GM12891 (cell line): Measurements from ENCODE around the gene SNCA.

Source experiments
- DNase-seq: peaks from one replicate; pipeline ENCODE4 v3.0.0; 2011; ENCODE audit warnings: low spot score; ENCODE audit not compliant: insufficient read length
- FAIRE-seq: peaks from 2 replicates; lab custom pipeline; 2011; peaks lifted over from hg19 to GRCh38; lab: Jason Lieb, UNC
- PAX5 ChIP-seq: IDR thresholded peaks from 2 replicates; pipeline ENCODE4 v1.6.1; 2011; ENCODE audit warnings: low read length, moderate library complexity, mild to moderate bottlenecking; ENCODE audit not compliant: insufficient read depth, severe bottlenecking
- POLR2A ChIP-seq: IDR thresholded peaks from 2 replicates; pipeline ENCODE4 v1.6.1; 2011; ENCODE audit warnings: low read depth, low read length, control low read depth
- POLR2AphosphoS5 ChIP-seq: IDR thresholded peaks from 2 replicates; pipeline ENCODE4 v1.6.1; 2011; ENCODE audit warnings: low read depth, low read length, control low read depth
- POU2F2 ChIP-seq: IDR thresholded peaks from 2 replicates; pipeline ENCODE4 v1.6.1; 2011; ENCODE audit warnings: low read depth, mild to moderate bottlenecking, control low read depth, low read length, moderate library complexity
- SPI1 ChIP-seq: IDR thresholded peaks from 2 replicates; pipeline ENCODE4 v1.6.1; 2011; ENCODE audit warnings: low read depth, low read length, control low read depth
- TAF1 ChIP-seq: IDR thresholded peaks from 2 replicates; pipeline ENCODE4 v1.6.1; 2011; ENCODE audit warnings: low read depth, low read length, control low read depth

Gene SNCA

DNA sequence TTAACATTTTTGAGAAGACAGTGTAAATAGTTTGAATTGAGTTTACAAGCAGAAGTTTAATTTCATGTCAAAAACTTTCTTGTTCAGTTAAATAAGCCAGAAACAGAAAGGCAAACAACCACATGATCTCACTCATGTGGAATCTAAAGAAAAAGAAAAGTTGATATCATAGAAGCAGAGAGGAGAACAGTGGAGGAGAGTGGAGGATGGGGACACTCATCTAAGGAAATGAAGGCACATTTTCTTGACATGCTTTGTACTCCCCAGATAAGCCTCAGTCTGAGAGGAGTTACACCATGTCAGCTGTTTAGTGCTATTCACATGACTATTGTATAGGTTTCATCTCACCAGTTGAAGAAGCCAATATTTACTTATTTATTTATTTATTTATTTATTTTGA is 13.5 kb downstream of the SNCA start:
- FAIRE-seq (no peak), DNase-seq (no peak)
- no peak for TF ChIP-seq TAF1
- no peak for TF ChIP-seq PAX5

DNA sequence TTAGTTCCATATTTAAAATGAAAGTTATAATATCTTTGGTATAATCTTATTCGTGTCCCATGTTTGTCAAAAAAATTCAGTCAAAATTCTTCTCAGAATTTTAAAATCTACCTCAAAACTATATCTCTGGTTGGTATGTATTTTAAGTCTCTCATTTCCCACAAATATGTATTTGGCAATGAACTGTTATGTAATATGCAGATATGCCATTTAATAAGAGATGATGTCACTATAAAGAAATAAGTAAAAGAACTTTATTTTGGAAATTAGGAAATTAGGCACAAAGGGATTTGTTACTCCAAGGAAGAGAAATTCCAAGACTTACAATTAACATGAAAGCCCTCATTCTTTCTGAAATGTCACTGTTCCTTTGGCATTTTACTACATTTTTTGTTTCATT is 15.3 kb downstream of the SNCA start:
- TF ChIP-seq SPI1 = no peak
- TF ChIP-seq POU2F2 = no peak
- TF ChIP-seq POLR2A = no peak
- TF ChIP-seq POLR2AphosphoS5 = no peak
- DNase-seq (no peak), FAIRE-seq (no peak)

DNA sequence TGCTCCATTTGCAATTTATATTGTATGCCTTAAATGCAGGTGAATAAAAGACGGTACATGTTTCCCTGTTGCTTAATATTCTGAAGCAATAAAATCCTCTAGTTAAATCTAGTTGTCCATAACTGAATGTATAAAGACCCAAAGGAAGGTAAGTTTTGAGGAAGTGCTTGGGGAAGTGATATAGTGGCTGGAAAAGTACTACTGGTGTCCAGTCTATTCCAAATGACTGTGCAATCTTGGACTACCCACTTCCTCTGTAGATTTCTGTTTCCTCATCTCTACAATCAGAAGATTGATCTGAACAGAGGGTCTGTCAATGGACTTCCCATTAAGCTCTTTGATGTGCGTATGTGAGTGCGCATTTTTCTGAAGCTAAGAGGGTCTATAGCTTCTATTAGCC is 17.0 kb downstream of the SNCA start:
- no peak for DNase-seq
- no peak for FAIRE-seq
- TF ChIP-seq SPI1 = 0 out of 2 replicates have a peak, but pooled peaks have one; percentile 4
- TF ChIP-seq POLR2AphosphoS5 = no peak

DNA sequence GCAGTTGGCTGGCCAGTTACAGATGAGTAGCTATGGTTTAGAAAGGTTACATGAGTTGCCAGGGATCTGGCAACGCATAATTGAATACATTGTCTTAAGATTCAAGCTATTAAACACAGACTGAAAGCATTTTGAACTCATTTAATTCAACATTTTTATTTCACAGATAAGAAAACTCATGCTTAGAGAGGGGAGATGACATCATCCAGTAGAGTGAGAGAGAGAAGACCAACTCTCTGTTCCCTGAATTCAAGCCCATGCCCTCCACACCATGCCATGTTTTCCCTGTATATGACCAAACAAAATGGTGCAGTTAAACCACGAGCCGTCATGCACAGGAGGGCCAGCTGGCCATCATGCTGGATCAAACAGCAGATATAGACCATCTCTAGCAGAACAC is 22.6 kb downstream of the SNCA start:
- FAIRE-seq (no peak), DNase-seq (no peak)
- no peak for TF ChIP-seq POLR2AphosphoS5
- TF ChIP-seq POU2F2 = no peak
- no peak for TF ChIP-seq PAX5
- TF ChIP-seq TAF1 = no peak
- no peak for TF ChIP-seq POLR2A
- no peak for TF ChIP-seq SPI1

DNA sequence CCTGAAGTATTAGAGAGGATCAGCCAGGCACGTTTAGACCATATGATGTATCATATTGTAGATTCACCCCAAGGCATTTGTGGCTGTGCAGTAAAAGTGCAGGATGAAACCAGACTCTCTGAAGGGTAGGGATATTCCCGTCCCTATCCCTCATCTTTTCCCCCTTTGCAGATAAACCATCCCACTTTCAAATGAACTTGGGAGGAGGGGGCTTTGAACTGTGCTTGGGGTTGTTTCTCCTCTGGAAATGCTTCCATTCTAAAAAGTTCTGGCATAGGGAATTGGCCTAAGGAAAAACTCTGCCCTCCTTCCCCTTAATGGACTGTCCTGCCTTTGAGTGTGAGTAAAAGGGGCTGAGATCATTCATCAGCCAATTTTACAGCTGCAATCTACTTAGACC is 23.8 kb downstream of the SNCA start:
- no peak for FAIRE-seq
- DNase-seq = no peak
- no peak for TF ChIP-seq SPI1
- TF ChIP-seq PAX5 = no peak
- no peak for TF ChIP-seq POLR2AphosphoS5
- TF ChIP-seq POLR2A = no peak

DNA sequence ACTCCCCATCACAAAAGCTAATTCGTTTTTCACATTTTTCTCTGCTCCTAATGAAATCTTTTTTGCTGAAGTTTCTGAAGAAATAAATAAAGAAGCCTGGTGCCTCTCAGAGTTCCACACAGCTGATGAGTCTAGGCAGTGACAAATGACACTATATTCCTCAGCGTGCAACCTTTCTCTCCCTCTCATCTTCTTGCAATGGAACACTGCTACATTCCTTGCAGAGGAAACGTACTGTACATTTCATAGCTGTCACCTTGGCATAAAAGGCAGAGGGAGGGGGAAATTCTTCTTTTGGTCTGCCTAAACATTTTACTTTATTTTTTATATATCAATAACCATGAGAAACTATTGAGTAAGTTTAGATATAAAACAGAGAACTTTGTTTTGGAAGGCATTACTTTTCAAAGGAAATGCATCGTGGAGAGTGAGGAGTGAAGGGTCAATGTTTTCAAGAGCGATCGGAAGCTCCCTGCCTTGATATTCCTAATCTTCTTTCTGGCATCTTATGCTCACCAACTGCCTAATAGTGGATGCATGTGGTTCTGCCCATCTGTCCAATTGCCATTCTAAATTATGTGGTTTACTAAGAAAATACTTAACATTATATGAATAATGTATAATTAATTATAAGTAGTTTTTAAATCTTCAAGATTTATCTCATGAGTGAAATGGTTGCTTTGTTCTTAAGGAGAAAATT is 29.4 kb downstream of the SNCA start:
- TF ChIP-seq SPI1 (no peak), PAX5 (no peak), TAF1 (no peak), POU2F2 (no peak), POLR2A (no peak), POLR2AphosphoS5 (no peak)
- DNase-seq (no peak), FAIRE-seq (no peak)

DNA sequence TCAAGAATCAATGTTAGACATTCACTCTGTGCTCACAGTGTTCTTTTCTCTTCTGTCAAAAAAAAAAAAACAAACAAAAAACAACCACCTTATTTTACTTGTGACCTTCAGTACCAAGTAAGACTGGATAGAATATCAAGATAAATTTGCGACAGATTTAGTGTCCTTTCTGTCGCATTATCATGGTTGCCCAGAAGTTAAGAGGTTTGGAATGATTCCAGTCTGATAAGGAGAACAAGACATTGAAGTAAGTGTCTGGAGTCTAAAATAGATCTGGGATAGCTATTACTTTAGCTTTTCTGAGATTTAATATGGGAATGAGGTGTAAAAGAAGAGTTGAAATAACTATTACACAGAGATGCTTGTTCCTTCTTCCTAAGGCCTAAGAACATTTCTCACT is 31.7 kb downstream of the SNCA start:
- no peak for FAIRE-seq
- DNase-seq = no peak
- TF ChIP-seq TAF1 = no peak
- TF ChIP-seq POLR2A = no peak
- no peak for TF ChIP-seq POU2F2

DNA sequence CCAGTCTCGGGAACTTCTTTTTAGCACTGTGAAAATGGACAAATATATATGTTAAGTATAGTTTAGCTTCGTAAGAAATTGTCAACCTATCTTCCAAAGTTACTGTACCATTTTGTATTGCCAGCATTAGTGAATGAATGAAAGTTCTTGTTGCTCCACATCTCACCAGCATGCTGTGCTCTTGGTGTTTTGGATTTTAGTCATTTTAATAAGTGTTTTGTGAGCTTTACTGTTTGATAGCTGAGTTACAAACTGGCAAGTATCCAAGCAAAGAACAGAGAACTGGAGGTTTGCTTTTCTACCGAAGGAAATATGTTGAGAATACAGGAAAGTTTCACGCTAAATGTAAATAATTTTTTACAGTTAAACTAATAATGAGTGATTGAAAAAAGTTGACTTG is 33.0 kb downstream of the SNCA start:
- no peak for TF ChIP-seq POLR2A
- no peak for TF ChIP-seq TAF1
- no peak for TF ChIP-seq SPI1
- no peak for TF ChIP-seq POLR2AphosphoS5
- TF ChIP-seq POU2F2 = no peak
- TF ChIP-seq PAX5 = no peak
- FAIRE-seq (no peak), DNase-seq (no peak)

DNA sequence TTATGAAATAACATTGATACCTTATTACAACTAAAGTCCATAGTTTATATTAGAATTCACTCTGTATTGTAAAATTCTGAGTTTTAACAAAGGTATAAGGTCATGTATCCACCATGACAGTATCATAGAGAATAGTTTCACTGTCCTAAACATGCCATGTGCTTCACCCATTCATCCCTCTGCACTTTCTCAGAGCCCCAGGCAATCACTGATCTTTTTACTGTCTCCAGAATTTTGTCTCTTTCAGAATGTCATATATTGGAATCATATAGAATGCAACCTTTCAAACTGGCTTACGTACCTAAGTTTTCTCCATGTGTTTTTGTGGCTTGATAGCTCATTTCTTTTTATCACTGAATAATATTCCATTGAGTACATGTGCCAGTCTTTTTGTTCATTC is 33.9 kb downstream of the SNCA start:
- no peak for DNase-seq
- FAIRE-seq = no peak
- TF ChIP-seq POLR2A (no peak), POU2F2 (no peak), PAX5 (no peak), TAF1 (no peak), SPI1 (no peak), POLR2AphosphoS5 (no peak)

DNA sequence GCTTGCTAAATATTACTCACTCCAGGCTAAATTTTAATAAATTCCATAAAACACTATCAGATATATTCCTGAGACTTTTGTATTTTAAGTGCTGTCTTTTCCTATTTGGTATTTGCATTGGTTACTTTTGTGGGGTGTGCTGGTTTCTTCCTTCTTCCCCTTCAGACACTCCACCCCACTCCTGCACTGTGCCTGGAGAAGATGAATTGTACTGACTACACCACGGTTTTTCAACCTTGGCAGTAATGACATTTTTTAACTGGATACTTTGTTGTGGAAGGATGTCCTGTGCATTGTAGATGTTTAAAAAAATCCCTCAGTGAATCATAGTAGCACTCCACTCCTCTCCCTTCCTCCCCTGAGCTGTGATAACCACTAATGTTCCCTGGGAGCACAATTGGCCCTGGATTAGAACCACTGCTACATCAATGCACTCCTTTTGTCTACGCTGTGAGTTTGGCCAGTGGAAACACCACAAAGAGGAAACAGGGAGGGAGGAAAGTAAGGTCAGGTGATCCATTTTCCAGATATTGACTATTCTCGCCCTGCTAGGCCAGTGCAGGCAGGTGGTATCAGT is 36.3 kb downstream of the SNCA start:
- no peak for TF ChIP-seq PAX5
- TF ChIP-seq POLR2A = no peak
- TF ChIP-seq POLR2AphosphoS5 = no peak
- no peak for TF ChIP-seq SPI1
- FAIRE-seq = no peak
- DNase-seq = no peak

DNA sequence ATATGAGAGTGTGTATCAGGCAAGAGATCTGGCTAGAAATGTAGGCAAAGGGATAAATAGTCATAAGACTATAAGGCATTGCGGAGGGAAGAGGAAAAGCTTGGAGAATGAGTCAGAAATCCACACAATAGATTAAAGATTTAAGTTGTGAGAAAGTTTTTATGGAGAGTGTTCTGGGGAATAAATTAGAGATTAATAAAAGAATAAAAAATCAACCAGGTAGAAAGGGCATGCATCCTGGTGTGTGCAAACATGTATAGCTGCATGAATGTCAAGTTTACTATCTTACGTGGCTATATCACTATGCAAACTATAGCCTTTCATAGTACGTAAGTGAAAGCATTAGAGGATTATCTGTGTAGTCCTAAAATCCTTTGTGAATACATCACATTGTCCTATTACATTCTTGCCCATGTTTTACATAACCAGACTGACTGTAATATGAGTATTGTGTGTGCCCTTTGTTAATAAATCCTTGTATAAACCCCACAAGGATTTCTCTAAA is 36.9 kb downstream of the SNCA start:
- TF ChIP-seq SPI1 = no peak
- no peak for TF ChIP-seq POU2F2
- TF ChIP-seq POLR2AphosphoS5 = no peak
- DNase-seq = no peak
- no peak for FAIRE-seq
